B cell (primary cell): Measurements from ENCODE around the gene PRR3.
"Not testable (repeated sequence)": the region's sequence is repeated elsewhere in the genome, so short reads cannot be mapped to it uniquely, and the experiment has no call there.

Source experiments
- EZH2 ChIP-seq: IDR thresholded peaks from 2 replicates; pipeline ENCODE4 v1.6.1; 2012; ENCODE audit warnings: borderline replicate concordance, low read depth, mild to moderate bottlenecking, moderate library complexity, low read length; ENCODE audit not compliant: insufficient read depth, poor library complexity, severe bottlenecking
- TF ChIP-seq, protein P1 (sequence below): fragments of 200-600 bp; IDR thresholded peaks from one replicate; pipeline ENCODE4 v1.8.0; 2022; ENCODE audit warnings: antibody characterized with exemption, mild to moderate bottlenecking

DNA sequence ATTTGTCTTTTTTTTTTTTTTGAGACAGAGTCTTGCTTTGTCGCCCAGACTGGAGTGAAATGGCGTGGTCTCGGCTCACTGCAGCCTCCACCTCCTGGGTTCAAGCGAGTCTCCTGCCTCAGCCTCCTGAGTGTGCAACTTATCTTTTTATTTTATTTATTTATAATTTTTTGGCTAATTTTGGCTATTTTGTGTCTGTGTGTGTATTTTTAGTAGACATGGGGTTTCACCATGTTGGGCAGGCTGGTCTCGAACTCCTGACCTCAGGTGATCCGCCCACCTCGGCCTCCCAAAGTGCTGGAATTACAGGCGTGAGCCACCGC is 40.4 kb upstream of the PRR3 start:
- TF ChIP-seq, protein P1, sequence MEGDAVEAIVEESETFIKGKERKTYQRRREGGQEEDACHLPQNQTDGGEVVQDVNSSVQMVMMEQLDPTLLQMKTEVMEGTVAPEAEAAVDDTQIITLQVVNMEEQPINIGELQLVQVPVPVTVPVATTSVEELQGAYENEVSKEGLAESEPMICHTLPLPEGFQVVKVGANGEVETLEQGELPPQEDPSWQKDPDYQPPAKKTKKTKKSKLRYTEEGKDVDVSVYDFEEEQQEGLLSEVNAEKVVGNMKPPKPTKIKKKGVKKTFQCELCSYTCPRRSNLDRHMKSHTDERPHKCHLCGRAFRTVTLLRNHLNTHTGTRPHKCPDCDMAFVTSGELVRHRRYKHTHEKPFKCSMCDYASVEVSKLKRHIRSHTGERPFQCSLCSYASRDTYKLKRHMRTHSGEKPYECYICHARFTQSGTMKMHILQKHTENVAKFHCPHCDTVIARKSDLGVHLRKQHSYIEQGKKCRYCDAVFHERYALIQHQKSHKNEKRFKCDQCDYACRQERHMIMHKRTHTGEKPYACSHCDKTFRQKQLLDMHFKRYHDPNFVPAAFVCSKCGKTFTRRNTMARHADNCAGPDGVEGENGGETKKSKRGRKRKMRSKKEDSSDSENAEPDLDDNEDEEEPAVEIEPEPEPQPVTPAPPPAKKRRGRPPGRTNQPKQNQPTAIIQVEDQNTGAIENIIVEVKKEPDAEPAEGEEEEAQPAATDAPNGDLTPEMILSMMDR: not testable (repeated sequence)
- TF ChIP-seq EZH2: not testable (repeated sequence)
